HEK293 (cell line): ENCODE results near the gene RBPJ.

Experiments
- CTCF ChIA-PET: fragments of 350-600 bp; formaldehyde crosslinking; extraction: SDS; loops from one replicate; lab custom pipeline; 2021; ENCODE audit warnings: antibody characterized with exemption; lab: Yijun Ruan, JAX
- POLR2A ChIA-PET: fragments of 300-600 bp; formaldehyde crosslinking; extraction: SDS; loops from one replicate; lab custom pipeline; 2020; ENCODE audit warnings: antibody characterized with exemption, inconsistent platforms; lab: Yijun Ruan, JAX
- H3K27ac ChIP-seq: fragments of 200-500 bp; sonication (Bioruptor generic); 2 replicates; pipeline ENCODE4 v1.5.1; 2014; ENCODE audit warnings: low read depth, low read length, control low read depth, inconsistent platforms; ENCODE audit errors: extremely low read depth
- H3K36me3 ChIP-seq, 2 experiments: fragments of 200-500 bp in 1 of 2; sonication (Bioruptor generic) in 1 of 2; 1 replicate in 1 of 2; 2 replicates in 1 of 2; pipeline ENCODE4 v1.5.1; 2014 to 2017; ENCODE audit warnings: inconsistent platforms in 2 of 2, low read length in 2 of 2; ENCODE audit not compliant: control insufficient read depth in 2 of 2, insufficient read depth in 1 of 2
- H3K4me1 ChIP-seq: fragments of 200-500 bp; sonication (Bioruptor generic); 2 replicates; pipeline ENCODE4 v1.5.1; 2014; ENCODE audit warnings: mild to moderate bottlenecking, low read length, inconsistent platforms; ENCODE audit not compliant: control insufficient read depth, insufficient read depth
- H3K4me3 ChIP-seq: 2 replicates; pipeline ENCODE4 v1.5.1; 2011; ENCODE audit warnings: low read depth, mild to moderate bottlenecking, control low read depth, low read length, moderate library complexity
- H3K9me3 ChIP-seq: fragments of 200-500 bp; sonication (Bioruptor generic); 2 replicates; pipeline ENCODE4 v1.5.1; 2014; ENCODE audit warnings: low read depth, low read length, inconsistent platforms; ENCODE audit not compliant: control insufficient read depth, insufficient read depth
- ATF2 ChIP-seq: fragments of 450-650 bp; formaldehyde crosslinking; IDR thresholded peaks from 2 replicates; pipeline ENCODE4 v1.5.1; 2016; ENCODE audit warnings: missing biosample characterization, missing genetic modification characterization, low read depth
- BCL6B ChIP-seq: fragments of 450-650 bp; formaldehyde crosslinking; IDR thresholded peaks from 2 replicates; pipeline ENCODE4 v1.5.1; 2017; ENCODE audit warnings: missing biosample characterization, missing genetic modification characterization
- KLF9 ChIP-seq: fragments of 450-650 bp; formaldehyde crosslinking; IDR thresholded peaks from 2 replicates; pipeline ENCODE4 v1.5.1; 2016; ENCODE audit warnings: missing biosample characterization, missing genetic modification characterization, low read depth
- SCRT1 ChIP-seq: fragments of 450-650 bp; formaldehyde crosslinking; IDR thresholded peaks from 2 replicates; pipeline ENCODE4 v1.5.1; 2016; ENCODE audit warnings: missing biosample characterization, missing genetic modification characterization, borderline replicate concordance
- SCRT2 ChIP-seq: fragments of 450-650 bp; formaldehyde crosslinking; IDR thresholded peaks from 2 replicates; pipeline ENCODE4 v1.5.1; 2016; ENCODE audit warnings: missing biosample characterization, missing genetic modification characterization
- YY1 ChIP-seq: fragments of 450-650 bp; formaldehyde crosslinking; IDR thresholded peaks from 2 replicates; pipeline ENCODE4 v1.5.1; 2018; ENCODE audit warnings: missing biosample characterization, missing genetic modification characterization
- ZBTB10 ChIP-seq: fragments of 450-650 bp; formaldehyde crosslinking; IDR thresholded peaks from 2 replicates; pipeline ENCODE4 v1.5.1; 2016; ENCODE audit warnings: missing biosample characterization, missing genetic modification characterization
- ZBTB6 ChIP-seq: fragments of 450-650 bp; formaldehyde crosslinking; IDR thresholded peaks from 2 replicates; pipeline ENCODE4 v1.5.1; 2017; ENCODE audit warnings: missing biosample characterization, missing genetic modification characterization
- ZFHX2 ChIP-seq: fragments of 450-650 bp; formaldehyde crosslinking; conservative IDR thresholded peaks from 2 replicates; pipeline ENCODE4 v1.5.1; 2016; ENCODE audit warnings: missing biosample characterization, missing genetic modification characterization
- ZFP41 ChIP-seq: fragments of 450-650 bp; formaldehyde crosslinking; IDR thresholded peaks from 2 replicates; pipeline ENCODE4 v1.5.1; 2016; ENCODE audit warnings: missing biosample characterization, missing genetic modification characterization, borderline replicate concordance
- ZIC2 ChIP-seq: fragments of 450-650 bp; formaldehyde crosslinking; IDR thresholded peaks from 2 replicates; pipeline ENCODE4 v1.5.1; 2016; ENCODE audit warnings: missing biosample characterization, missing genetic modification characterization
- ZNF138 ChIP-seq: fragments of 450-650 bp; formaldehyde crosslinking; IDR thresholded peaks from 2 replicates; pipeline ENCODE4 v1.5.1; 2016; ENCODE audit warnings: missing biosample characterization, missing genetic modification characterization, borderline replicate concordance
- ZNF155 ChIP-seq: fragments of 450-650 bp; formaldehyde crosslinking; IDR thresholded peaks from 2 replicates; pipeline ENCODE4 v1.5.1; 2016; ENCODE audit warnings: missing biosample characterization, missing genetic modification characterization
- ZNF214 ChIP-seq: fragments of 450-650 bp; formaldehyde crosslinking; IDR thresholded peaks from 2 replicates; pipeline ENCODE4 v1.5.1; 2017; ENCODE audit warnings: missing biosample characterization, mild to moderate bottlenecking, missing genetic modification characterization, borderline replicate concordance
- ZNF280C ChIP-seq: fragments of 450-650 bp; formaldehyde crosslinking; IDR thresholded peaks from 2 replicates; pipeline ENCODE4 v1.5.1; 2016; ENCODE audit warnings: missing biosample characterization, missing genetic modification characterization
- ZNF558 ChIP-seq: fragments of 450-650 bp; formaldehyde crosslinking; IDR thresholded peaks from 2 replicates; pipeline ENCODE4 v1.5.1; 2016; ENCODE audit warnings: missing biosample characterization, missing genetic modification characterization
- ZNF560 ChIP-seq: fragments of 450-650 bp; formaldehyde crosslinking; IDR thresholded peaks from 2 replicates; pipeline ENCODE4 v1.5.1; 2017; ENCODE audit warnings: missing biosample characterization, missing genetic modification characterization, borderline replicate concordance
- ZNF610 ChIP-seq: fragments of 450-650 bp; formaldehyde crosslinking; IDR thresholded peaks from 2 replicates; pipeline ENCODE4 v1.5.1; 2016; ENCODE audit warnings: missing biosample characterization, missing genetic modification characterization, borderline replicate concordance
- ZNF629 ChIP-seq: fragments of 450-650 bp; formaldehyde crosslinking; IDR thresholded peaks from 2 replicates; pipeline ENCODE4 v1.5.1; 2017; ENCODE audit warnings: missing biosample characterization, missing genetic modification characterization
- ZNF654 ChIP-seq: fragments of 450-650 bp; formaldehyde crosslinking; IDR thresholded peaks from 2 replicates; pipeline ENCODE4 v1.5.1; 2016; ENCODE audit warnings: low read depth, missing biosample characterization, missing genetic modification characterization
- ZNF660 ChIP-seq: fragments of 450-650 bp; IDR thresholded peaks from 2 replicates; pipeline ENCODE4 v1.5.1; 2018; ENCODE audit warnings: missing biosample characterization, mild to moderate bottlenecking, missing genetic modification characterization
- ZNF830 ChIP-seq: fragments of 450-650 bp; IDR thresholded peaks from 2 replicates; pipeline ENCODE4 v1.5.0; 2018; ENCODE audit warnings: missing biosample characterization, missing genetic modification characterization, low read depth, mild to moderate bottlenecking, moderate library complexity
- ZSCAN16 ChIP-seq: fragments of 450-650 bp; formaldehyde crosslinking; IDR thresholded peaks from 2 replicates; pipeline ENCODE4 v1.5.1; 2016; ENCODE audit warnings: missing biosample characterization, missing genetic modification characterization
- ZSCAN18 ChIP-seq: fragments of 450-650 bp; formaldehyde crosslinking; IDR thresholded peaks from 2 replicates; pipeline ENCODE4 v1.5.1; 2016; ENCODE audit warnings: missing biosample characterization, missing genetic modification characterization

The RBPJ gene

GRCh38 chr4:26384380-26385057, 63.7 kb downstream of the RBPJ start:
- H3K4me1 ChIP-seq = no peaks in the 10 kb centered on the region
- TF ChIP-seq SCRT1 = no peak
- no peak for TF ChIP-seq ZSCAN16
- TF ChIP-seq KLF9 = no peak
- TF ChIP-seq ZNF214 (tag by site-specific recombination) = no peak
- TF ChIP-seq ZNF654 (tag by site-specific recombination) = no peak
- no peak for TF ChIP-seq ZNF155 (tag by site-specific recombination)
- no peak for TF ChIP-seq ZSCAN18 (tag by site-specific recombination)
- TF ChIP-seq ZBTB10 (tag by site-specific recombination) = no peak
- no peak for TF ChIP-seq ZNF660 (tag by site-specific recombination)
- no peak for TF ChIP-seq SCRT2
- TF ChIP-seq ZIC2 (tag by site-specific recombination) = no peak
- TF ChIP-seq ZNF280C (tag by site-specific recombination) = no peak
- no peak for TF ChIP-seq ZFHX2
- TF ChIP-seq ZNF558 (tag by site-specific recombination) = no peak
- TF ChIP-seq ZNF629 (tag by site-specific recombination) = no peak
- TF ChIP-seq, all 188 proteins: peak for 0

GRCh38 chr4:26385690-26386089, 64.9 kb downstream of the RBPJ start:
- no peaks in the 10 kb centered on the region for H3K4me1 ChIP-seq
- ChIA-PET POLR2A (no interaction called here), CTCF (interaction anchor here (0.8 to 1.4 kb wide), 2 partner anchors 24 to 59 kb away, joined by 4 read pairs; no protein-coding TSS in a partner anchor)
- peaks cover 8 to 31% of the 10 kb centered on the region in 2 experiments; a peak in 1 of 3 replicates for H3K36me3 ChIP-seq
- H3K9me3 ChIP-seq = no peaks in the 10 kb centered on the region
- no peak overlapping the region for H3K27ac ChIP-seq
- no peak overlapping the region for H3K4me3 ChIP-seq
- TF ChIP-seq ZNF660 (tag by site-specific recombination) = no peak
- no peak for TF ChIP-seq KLF9
- TF ChIP-seq ZNF830 (tag by site-specific recombination) = no peak
- no peak for TF ChIP-seq ZFP41 (tag by site-specific recombination)
- TF ChIP-seq ZNF560 = no peak
- TF ChIP-seq ZNF138 (tag by site-specific recombination) = no peak
- no peak for TF ChIP-seq YY1 (tag by site-specific recombination)
- no peak for TF ChIP-seq BCL6B (tag by site-specific recombination)
- TF ChIP-seq ATF2 = no peak
- no peak for TF ChIP-seq ZBTB6 (tag by site-specific recombination)
- no peak for TF ChIP-seq ZNF610 (tag by site-specific recombination)

More at GRCh38 chr4:26384380-26385057, 63.7 kb downstream of the RBPJ start:
- ChIA-PET POLR2A (no interaction called here), CTCF (interaction anchor here (0.7 kb wide), 1 partner anchor 56 kb away, joined by 3 read pairs; no protein-coding TSS in a partner anchor)
- H3K9me3 ChIP-seq = no peaks in the 10 kb centered on the region
- peaks cover 8 to 24% of the 10 kb centered on the region in 2 experiments; a peak in 1 of 3 replicates for H3K36me3 ChIP-seq
- no peak overlapping the region for H3K4me3 ChIP-seq
- H3K27ac ChIP-seq = no peak overlapping the region
